A549 (cell line): ENCODE data around the gene C10orf67. TPM values are rescaled to one million over a fixed set of nuclear protein-coding genes. Genes with fewer than 3 reads are reported as not detected.

Experiments used
- ATAC-seq, 2 experiments: fragments of 200-7000 bp in 1 of 2; fragments of >200 bp in 1 of 2; cut with Nextera tagmentation in 1 of 2; cut with Tn5 transposase in 1 of 2; 3 replicates each; pipeline versions ENCODE4 v1.8.0 to v1.9.1; 2018 to 2020; ENCODE audit warnings: mild to moderate bottlenecking in 1 of 2, moderate library complexity in 1 of 2
- CTCF ChIA-PET: fragments of 300-600 bp; sonication (Branson Sonifier 250); formaldehyde crosslinking; extraction: SDS; loops from one replicate; lab custom pipeline; 2021; ENCODE audit warnings: antibody characterized with exemption, inconsistent platforms; lab: Yijun Ruan, JAX
- POLR2A ChIA-PET: fragments of 350-600 bp; formaldehyde crosslinking; extraction: SDS; loops from one replicate; lab custom pipeline; 2021; ENCODE audit warnings: antibody characterized with exemption, inconsistent platforms; lab: Yijun Ruan, JAX
- DNase-seq, 2 experiments: peaks; one replicate each; pipeline versions ENCODE4 v3.0.0 to v3.0.0-alpha.2; 2011 to 2016; ENCODE audit warnings: low read depth in 1 of 2, low spot score in 1 of 2
- FAIRE-seq: peaks from 2 replicates; lab custom pipeline; 2011; peaks lifted over from hg19 to GRCh38; lab: Jason Lieb, UNC
- H3K27ac ChIP-seq, 2 experiments: fragments of >200 bp; sonication (Bioruptor Twin); formaldehyde crosslinking; 3 replicates each; pipeline ENCODE4 v1.5.1; 2016 to 2017
- H3K4me1 ChIP-seq: fragments of >200 bp; sonication (Bioruptor Twin); formaldehyde crosslinking; 3 replicates; pipeline ENCODE4 v1.6.1; 2016
- H3K4me2 ChIP-seq: fragments of >200 bp; sonication (Bioruptor Twin); formaldehyde crosslinking; 3 replicates; pipeline ENCODE4 v1.6.1; 2016
- H3K4me3 ChIP-seq: fragments of >200 bp; sonication (Bioruptor Twin); formaldehyde crosslinking; 3 replicates; pipeline ENCODE4 v1.5.1; 2016
- H3K9me3 ChIP-seq: fragments of >200 bp; sonication (Bioruptor Twin); formaldehyde crosslinking; 3 replicates; pipeline ENCODE4 v1.6.1; 2016
- BHLHE40 ChIP-seq: IDR thresholded peaks from 2 replicates; pipeline ENCODE4 v1.6.1; 2012; ENCODE audit warnings: low read depth, low read length, inconsistent platforms
- CBX2 ChIP-seq: fragments of 200-600 bp; sonication (generic); IDR thresholded peaks from 2 replicates; pipeline ENCODE4 v1.6.1; 2016; ENCODE audit warnings: low read depth, mild to moderate bottlenecking, borderline replicate concordance
- CBX8 ChIP-seq: fragments of 200-600 bp; sonication (generic); IDR thresholded peaks from 2 replicates; pipeline ENCODE4 v1.6.1; 2016
- EHMT2 ChIP-seq: fragments of 200-600 bp; sonication (generic); IDR thresholded peaks from 2 replicates; pipeline ENCODE4 v1.6.1; 2016; ENCODE audit warnings: antibody characterized with exemption, low read depth, mild to moderate bottlenecking, moderate library complexity
- FOXS1 ChIP-seq: fragments of 250-450 bp; sonication (Bioruptor Pico); IDR thresholded peaks from 2 replicates; pipeline ENCODE4 v1.5.0; 2020; ENCODE audit warnings: mild to moderate bottlenecking, moderate library complexity
- GATA3 ChIP-seq: IDR thresholded peaks from 2 replicates; pipeline ENCODE4 v1.6.1; 2012; ENCODE audit warnings: borderline replicate concordance
- HDAC2 ChIP-seq: fragments of 200-600 bp; sonication (generic); IDR thresholded peaks from 2 replicates; pipeline ENCODE4 v1.6.1; 2016
- JUNB ChIP-seq: fragments of >200 bp; sonication (Bioruptor Twin); formaldehyde crosslinking; IDR thresholded peaks from 2 replicates; pipeline ENCODE4 v1.6.1; 2016
- KDM1A ChIP-seq: fragments of 200-600 bp; sonication (generic); IDR thresholded peaks from 2 replicates; pipeline ENCODE4 v1.6.1; 2016; ENCODE audit warnings: low read depth, mild to moderate bottlenecking
- KDM5A ChIP-seq: fragments of 200-600 bp; sonication (generic); IDR thresholded peaks from 2 replicates; pipeline ENCODE4 v1.6.1; 2016; ENCODE audit warnings: antibody characterized with exemption, mild to moderate bottlenecking
- MAZ ChIP-seq: fragments of 150-350 bp; IDR thresholded peaks from 2 replicates; pipeline ENCODE4 v1.6.1; 2014; ENCODE audit warnings: antibody characterized with exemption, low read depth, low read length, borderline replicate concordance
- NFE2L2 ChIP-seq: fragments of 150-350 bp; conservative IDR thresholded peaks from 2 replicates; pipeline ENCODE4 v1.6.1; 2014; ENCODE audit warnings: low read length
- NR3C1 ChIP-seq: fragments of >200 bp; sonication (Bioruptor Twin); formaldehyde crosslinking; IDR thresholded peaks from 3 replicates; pipeline ENCODE4 v1.6.1; 2017
- POLR2A ChIP-seq: IDR thresholded peaks from 2 replicates; pipeline ENCODE4 v1.6.1; 2012; ENCODE audit warnings: mild to moderate bottlenecking, low read length
- RFX5 ChIP-seq: fragments of 450-650 bp; IDR thresholded peaks from 2 replicates; pipeline ENCODE4 v1.7.1; 2014; ENCODE audit warnings: antibody characterized with exemption, mild to moderate bottlenecking, moderate library complexity
- RNF2 ChIP-seq: fragments of 200-600 bp; sonication (generic); IDR thresholded peaks from 2 replicates; pipeline ENCODE4 v1.6.1; 2016; ENCODE audit warnings: low read depth, mild to moderate bottlenecking, antibody characterized with exemption, moderate library complexity, borderline replicate concordance
- SREBF2 ChIP-seq: fragments of 450-650 bp; IDR thresholded peaks from 2 replicates; pipeline ENCODE4 v1.6.1; 2014; ENCODE audit warnings: mild to moderate bottlenecking, moderate library complexity
- TFCP2L1 ChIP-seq: fragments of 250-450 bp; sonication (Bioruptor Pico); IDR thresholded peaks from 2 replicates; pipeline ENCODE4 v1.5.0; 2021; ENCODE audit warnings: mild to moderate bottlenecking
- TP53 ChIP-seq: fragments of 250-450 bp; sonication (Bioruptor Pico); IDR thresholded peaks from 2 replicates; pipeline ENCODE4 v1.5.0; 2021; ENCODE audit warnings: mild to moderate bottlenecking, moderate library complexity
- ZFP36 ChIP-seq: fragments of 450-650 bp; IDR thresholded peaks from 2 replicates; pipeline ENCODE4 v1.6.1; 2014; ENCODE audit warnings: borderline replicate concordance; ENCODE audit not compliant: partially characterized antibody
- WGBS: methylation state at CpG from one replicate; pipeline ENCODE4 v1.1.6; 2017; ENCODE audit errors: missing lambda C conversion rate; 5-methylcytosine and 5-hydroxymethylcytosine counted together
- polyA plus RNA-seq, 4 experiments: library from polyadenylated mRNA; depleted of rRNA in 3 of 4; stranded (reverse); fragments of >200 nt; fragmentation: RNase III in 1 of 4; extraction: RNeasy Plus Mini Kit Qiagen cat#74134 plus additional on column Dnase treatment in 1 of 4; gene quantifications; 2 replicates in 3 of 4; 3 replicates in 1 of 4; pipeline ENCODE4 v1.2.3, GENCODE V29; 2011 to 2017
- TF ChIP-seq, protein P1 (sequence below): fragments of 450-650 bp; IDR thresholded peaks from 2 replicates; pipeline ENCODE4 v1.6.1; 2014; ENCODE audit warnings: antibody characterized with exemption
- TF ChIP-seq, protein P2 (sequence below): fragments of >200 bp; sonication (Bioruptor Twin); formaldehyde crosslinking; IDR thresholded peaks from 3 replicates; pipeline ENCODE4 v1.6.1; 2016
- TF ChIP-seq, protein P3 (sequence below): fragments of >200 bp; sonication (Bioruptor Twin); formaldehyde crosslinking; IDR thresholded peaks from 2 replicates; pipeline ENCODE4 v1.6.1; 2016
- TF ChIP-seq, protein P4 (sequence below): fragments of 250-450 bp; sonication (Bioruptor Pico); IDR thresholded peaks from 2 replicates; pipeline ENCODE4 v1.5.0; 2021; ENCODE audit warnings: mild to moderate bottlenecking, moderate library complexity, borderline replicate concordance

C10orf67 gene
- polyA plus RNA-seq, 2 of the 4 experiments (the other 2 are of a cell fraction) = 0.06 to 0.09 TPM

DNA sequence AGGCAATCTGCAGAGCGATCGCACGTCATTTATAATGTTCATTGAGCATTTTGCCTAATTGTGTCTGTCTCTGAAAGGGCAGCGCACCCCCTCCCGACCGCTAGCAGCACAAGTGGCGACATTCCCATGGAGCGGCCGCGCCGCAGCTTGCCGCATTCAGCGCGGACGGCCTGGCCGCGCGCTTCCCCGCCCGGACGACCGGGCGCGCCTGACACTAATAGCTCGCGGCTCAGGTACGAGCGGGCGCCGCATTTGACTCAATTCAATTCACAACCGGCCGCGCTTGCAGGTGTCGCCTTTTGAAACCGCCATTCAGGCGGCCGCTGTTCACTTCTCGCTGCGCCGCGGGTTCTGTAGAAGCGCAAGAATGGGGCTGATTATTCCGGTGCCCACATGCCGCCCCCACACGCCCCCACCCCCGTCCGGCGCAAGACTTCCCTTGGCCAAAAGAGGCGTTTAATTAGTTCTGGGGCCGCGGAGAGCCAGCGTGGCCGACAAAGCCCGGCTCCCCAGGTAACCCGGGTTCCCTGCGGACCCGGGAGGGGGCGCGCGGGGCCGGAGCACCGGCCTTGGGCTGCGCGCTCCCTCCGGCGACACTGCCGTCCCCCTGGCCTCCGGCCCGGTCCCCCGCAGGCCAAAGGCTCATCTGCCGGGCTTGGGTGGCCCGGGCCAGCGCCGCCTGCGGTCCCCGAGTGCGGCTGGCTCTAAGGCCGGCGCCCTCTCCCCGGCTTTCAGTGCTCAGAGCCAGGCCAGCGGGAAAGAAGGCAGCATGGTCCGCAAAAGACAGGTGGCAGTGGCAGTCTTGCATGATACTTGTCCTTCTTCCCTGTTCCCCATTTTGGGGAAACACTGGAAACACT lies 171.2 kb downstream of the C10orf67 start:
- TF ChIP-seq MAZ = no peak
- TF ChIP-seq EHMT2 = no peak
- no peak for TF ChIP-seq JUNB
- no peak for TF ChIP-seq ZFP36
- no peak for TF ChIP-seq NFE2L2
- no peak for TF ChIP-seq TP53 (CRISPR knock-in tag)
- no peak for TF ChIP-seq TFCP2L1
- no peak for TF ChIP-seq SREBF2
- no peak for TF ChIP-seq RFX5
- TF ChIP-seq CBX2 = no peak
- TF ChIP-seq, protein P1, sequence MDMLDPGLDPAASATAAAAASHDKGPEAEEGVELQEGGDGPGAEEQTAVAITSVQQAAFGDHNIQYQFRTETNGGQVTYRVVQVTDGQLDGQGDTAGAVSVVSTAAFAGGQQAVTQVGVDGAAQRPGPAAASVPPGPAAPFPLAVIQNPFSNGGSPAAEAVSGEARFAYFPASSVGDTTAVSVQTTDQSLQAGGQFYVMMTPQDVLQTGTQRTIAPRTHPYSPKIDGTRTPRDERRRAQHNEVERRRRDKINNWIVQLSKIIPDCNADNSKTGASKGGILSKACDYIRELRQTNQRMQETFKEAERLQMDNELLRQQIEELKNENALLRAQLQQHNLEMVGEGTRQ = no peak
- TF ChIP-seq, protein P2, sequence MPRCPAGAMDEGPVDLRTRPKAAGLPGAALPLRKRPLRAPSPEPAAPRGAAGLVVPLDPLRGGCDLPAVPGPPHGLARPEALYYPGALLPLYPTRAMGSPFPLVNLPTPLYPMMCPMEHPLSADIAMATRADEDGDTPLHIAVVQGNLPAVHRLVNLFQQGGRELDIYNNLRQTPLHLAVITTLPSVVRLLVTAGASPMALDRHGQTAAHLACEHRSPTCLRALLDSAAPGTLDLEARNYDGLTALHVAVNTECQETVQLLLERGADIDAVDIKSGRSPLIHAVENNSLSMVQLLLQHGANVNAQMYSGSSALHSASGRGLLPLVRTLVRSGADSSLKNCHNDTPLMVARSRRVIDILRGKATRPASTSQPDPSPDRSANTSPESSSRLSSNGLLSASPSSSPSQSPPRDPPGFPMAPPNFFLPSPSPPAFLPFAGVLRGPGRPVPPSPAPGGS = no peak
- TF ChIP-seq KDM1A = no peak
- TF ChIP-seq NR3C1 = no peak
- TF ChIP-seq CBX8 = no peak
- CTCF ChIA-PET = no interaction called here
- H3K4me2 ChIP-seq = no peak overlapping the region

DNA sequence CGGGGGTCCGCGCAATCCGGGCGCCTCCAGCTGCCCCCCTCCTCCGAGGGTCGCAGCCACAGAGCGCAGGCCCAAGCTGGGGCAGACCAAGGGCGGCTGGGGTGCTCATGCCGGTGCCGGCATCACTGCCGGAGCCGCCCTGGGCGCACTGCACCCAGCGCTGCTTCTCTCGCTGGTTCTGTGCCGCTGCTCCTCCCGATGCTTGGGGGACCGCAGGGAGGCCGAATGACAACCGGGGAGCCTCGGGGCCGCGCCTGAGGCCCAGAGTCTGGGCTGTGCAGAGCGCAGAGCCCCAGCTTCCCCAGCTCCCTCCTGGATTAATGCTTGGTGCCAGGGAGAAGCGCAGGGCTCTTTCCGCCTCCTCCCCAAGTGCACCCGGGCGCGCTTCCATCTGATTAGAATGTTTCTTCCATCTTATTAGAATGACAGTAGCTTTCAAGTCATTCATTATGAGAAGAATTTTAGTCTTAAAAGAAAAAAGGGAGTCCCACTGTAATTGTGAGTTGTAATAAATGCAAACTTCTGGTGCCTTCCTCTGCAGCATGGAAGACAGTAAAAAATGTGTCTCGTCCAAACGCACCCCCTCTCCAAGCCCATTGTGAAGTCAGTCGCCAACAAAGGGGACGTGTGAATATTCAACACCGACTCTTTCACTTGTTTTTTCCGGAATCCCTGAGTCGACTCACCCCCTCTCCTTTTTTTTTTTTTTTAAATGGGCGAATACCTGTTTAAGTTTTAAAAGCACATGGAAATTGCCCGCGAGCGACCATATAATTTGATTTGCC lies 172.0 kb downstream of the C10orf67 start:
- Histone ChIP-seq H3K4me1 (no peaks in the 10 kb centered on the region), H3K9me3 (no peaks in the 10 kb centered on the region), H3K27ac (no peak overlapping the region), H3K4me2 (no peak overlapping the region), H3K4me3 (no peak overlapping the region)
- ChIA-PET POLR2A (no interaction called here), CTCF (no interaction called here)
- TF ChIP-seq, protein P3, sequence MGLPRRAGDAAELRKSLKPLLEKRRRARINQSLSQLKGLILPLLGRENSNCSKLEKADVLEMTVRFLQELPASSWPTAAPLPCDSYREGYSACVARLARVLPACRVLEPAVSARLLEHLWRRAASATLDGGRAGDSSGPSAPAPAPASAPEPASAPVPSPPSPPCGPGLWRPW = no peak
- TF ChIP-seq KDM1A (no peak), NR3C1 (no peak), CBX8 (no peak), KDM5A (no peak), HDAC2 (no peak), RNF2 (no peak), GATA3 (no peak), ZFP36 (no peak), BHLHE40 (no peak), POLR2A (no peak), FOXS1 (CRISPR knock-in tag) (no peak)
- TF ChIP-seq, protein P4, sequence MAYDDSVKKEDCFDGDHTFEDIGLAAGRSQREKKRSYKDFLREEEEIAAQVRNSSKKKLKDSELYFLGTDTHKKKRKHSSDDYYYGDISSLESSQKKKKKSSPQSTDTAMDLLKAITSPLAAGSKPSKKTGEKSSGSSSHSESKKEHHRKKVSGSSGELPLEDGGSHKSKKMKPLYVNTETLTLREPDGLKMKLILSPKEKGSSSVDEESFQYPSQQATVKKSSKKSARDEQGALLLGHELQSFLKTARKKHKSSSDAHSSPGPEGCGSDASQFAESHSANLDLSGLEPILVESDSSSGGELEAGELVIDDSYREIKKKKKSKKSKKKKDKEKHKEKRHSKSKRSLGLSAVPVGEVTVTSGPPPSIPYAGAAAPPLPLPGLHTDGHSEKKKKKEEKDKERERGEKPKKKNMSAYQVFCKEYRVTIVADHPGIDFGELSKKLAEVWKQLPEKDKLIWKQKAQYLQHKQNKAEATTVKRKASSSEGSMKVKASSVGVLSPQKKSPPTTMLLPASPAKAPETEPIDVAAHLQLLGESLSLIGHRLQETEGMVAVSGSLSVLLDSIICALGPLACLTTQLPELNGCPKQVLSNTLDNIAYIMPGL (CRISPR knock-in tag) = no peak
- no peak for FAIRE-seq
- WGBS = 30% methylated on average over 26 of the region's 41 CpGs
- ATAC-seq = no peak; a peak in 1 of 6 replicates
- no peak for DNase-seq

More for the DNA sequence above, 171.2 kb downstream of the C10orf67 start:
- H3K27ac ChIP-seq = no peak overlapping the region
- H3K9me3 ChIP-seq = no peaks in the 10 kb centered on the region
- H3K4me1 ChIP-seq = no peaks in the 10 kb centered on the region
- no peak overlapping the region for H3K4me3 ChIP-seq
- POLR2A ChIA-PET = no interaction called here
- ATAC-seq = no peak
- FAIRE-seq = no peak
- WGBS = 57% methylated on average over 44 of the region's 82 CpGs
- no peak for DNase-seq
